ENCODE results near the gene CFAP90. TPM values are rescaled to one million over a fixed set of nuclear protein-coding genes. Genes with fewer than 3 reads are reported as not detected.

CFAP90 gene
- under 1 TPM in 9 of 10 donors, not detected in 1; 0.15 to 0.62 (median 0.20) TPM for polyA plus RNA-seq (ENCODE audit: insufficient read length in 10 of 10)
- long read RNA-seq, donor 1, result 0 reads
- long read RNA-seq, donor 2, result 0 reads
- long read RNA-seq, donor 3, result 0 reads
- long read RNA-seq, donor 4, result 0 reads
- long read RNA-seq, donor 5, result 0 reads
- long read RNA-seq, donor 6, partial matches to known transcripts, result 0 of 1 reads
- long read RNA-seq, donor 6, other reads (novel, unspliced or antisense), result 0 of 1 reads
- long read RNA-seq, donor 7, result 0 reads
- long read RNA-seq, donor 8, result 0 reads
- long read RNA-seq, donor 9, result 0 reads

DNA sequence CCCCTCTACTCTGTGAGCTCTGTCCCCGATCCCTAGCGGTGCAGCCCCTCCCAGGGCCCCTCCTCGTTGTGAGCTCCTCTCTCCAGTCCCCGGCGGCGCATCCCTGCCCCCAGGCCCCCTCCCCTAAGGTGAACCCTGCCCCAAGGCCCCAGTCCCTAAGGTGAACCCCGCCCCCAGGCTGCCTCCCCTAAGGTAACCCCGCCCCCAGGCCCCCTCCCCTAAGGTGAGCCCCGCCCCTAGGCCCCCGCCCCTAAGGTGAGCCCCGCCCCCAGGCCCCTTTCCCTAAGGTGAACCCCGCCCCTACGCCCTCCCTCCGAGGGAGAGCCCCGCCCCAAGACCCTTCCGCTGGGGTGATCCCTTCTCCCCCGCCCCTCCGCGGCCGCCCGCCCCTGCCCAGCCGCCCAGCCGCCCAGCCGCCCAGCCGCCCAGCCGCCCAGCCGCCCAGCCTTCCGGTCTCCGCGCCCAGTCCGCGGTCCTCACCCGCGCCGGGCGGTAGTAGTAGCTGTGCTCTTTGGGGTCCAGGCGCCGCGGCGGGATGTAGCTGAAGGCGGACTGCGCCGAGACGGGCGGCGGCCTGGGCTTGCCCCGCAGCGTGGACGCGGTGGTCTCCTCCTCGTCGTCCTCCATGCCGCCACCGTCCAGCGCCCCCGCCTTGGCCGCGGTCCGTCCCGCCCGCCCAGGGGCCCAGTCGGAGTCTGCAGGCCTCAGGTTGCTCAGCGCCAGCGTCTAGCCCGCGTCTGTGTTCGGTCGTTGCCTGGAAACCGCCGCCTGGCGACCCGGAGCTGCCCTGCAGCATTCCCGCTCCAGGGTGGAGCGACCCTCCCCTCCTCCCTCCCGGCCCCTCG, at the start of gene CFAP90:
TSS of gene CFAP90 (minus strand) at position 739 of the 845 bp plus-strand sequence. CDS start at position 627, 112 bp downstream.
- DNase-seq, result peak in 2 of 3 donors; percentile 64 to 88

DNA sequence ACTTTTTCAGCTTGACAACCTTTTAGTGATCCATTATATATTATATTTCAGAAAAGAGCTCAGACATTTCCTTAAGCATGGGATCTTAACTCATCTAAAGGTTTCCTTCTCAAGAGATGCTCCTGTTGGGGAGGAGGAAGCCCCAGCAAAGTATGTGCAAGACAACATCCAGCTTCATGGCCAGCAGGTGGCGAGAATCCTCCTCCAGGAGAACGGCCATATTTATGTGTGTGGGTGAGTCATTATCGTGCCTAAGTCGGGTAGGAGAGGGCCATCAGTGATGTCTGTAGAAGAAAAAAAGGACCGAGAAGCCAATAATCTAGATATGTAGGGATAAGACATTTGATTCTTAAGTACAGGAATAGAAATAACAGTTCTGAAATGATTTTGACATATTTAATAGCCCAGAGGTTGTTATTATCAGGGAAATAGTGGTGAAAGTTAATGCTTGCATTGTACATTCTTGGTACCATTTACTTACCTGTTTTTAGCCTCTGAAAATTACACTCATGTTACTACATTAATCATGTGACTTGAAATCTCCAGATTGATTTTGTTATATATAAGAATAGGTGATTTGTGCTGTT, 46.2 kb upstream of the CFAP90 start:
- no peak for DNase-seq

GRCh38 chr5:7894860-7895259, 43.9 kb upstream of the CFAP90 start:
- DNase-seq, result no peak

DNA sequence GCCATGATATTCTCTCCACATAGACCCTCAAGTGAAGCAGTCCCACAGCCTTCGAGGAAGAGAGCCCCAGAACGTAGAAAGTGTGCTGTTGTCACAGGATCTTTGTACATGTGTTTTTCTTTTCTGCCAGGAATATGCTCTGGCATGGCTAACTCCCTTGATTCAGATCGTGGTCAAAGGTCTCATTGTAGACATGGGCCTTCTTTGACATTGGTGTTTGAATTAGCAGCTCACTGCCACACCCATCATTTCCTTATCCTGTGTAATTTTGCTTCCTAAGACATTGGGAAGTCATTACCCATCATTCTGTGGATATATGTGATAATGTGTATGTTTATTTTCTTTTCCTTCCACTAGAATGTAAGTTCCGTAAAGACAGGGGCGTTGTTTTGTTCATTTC, 43.5 kb upstream of the CFAP90 start:
- no peak for DNase-seq

- no peak for DNase-seq
Observed at GRCh38 chr5:7888901-7889300, 38.0 kb upstream of the CFAP90 start.

DNA sequence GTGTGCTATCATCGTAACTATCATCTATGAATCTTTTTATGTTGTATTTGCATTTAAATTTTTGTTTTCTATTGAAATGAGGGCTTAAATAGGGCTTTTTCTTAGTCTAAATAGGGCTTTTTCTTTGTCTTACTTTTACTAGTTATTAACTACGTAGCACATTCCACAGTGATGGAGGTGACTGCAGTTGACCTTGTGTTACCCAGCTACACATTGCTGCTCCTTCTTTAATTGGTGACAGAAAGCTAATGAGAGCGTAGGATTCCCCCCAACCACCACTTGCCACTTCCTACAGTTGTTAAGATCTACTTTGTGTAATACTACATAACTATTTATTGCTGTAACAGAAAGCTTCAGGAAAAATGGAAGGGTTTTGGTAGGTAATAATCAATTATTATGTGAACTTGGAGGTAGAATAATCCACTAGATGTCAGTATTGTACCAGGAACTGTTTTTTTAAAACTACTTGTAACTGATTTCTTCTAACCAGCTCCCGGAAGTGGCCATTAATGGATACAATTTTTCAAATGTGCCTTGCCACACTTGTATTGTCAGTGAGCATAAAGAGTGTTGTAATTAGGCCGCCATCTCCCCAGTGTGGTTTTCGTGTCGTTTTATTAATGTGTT, 36.0 kb upstream of the CFAP90 start:
- DNase-seq, result peak; percentile 23 to 61 (median 53)

GRCh38 chr5:7884491-7885267, 33.7 kb upstream of the CFAP90 start:
- no peak for DNase-seq

DNA sequence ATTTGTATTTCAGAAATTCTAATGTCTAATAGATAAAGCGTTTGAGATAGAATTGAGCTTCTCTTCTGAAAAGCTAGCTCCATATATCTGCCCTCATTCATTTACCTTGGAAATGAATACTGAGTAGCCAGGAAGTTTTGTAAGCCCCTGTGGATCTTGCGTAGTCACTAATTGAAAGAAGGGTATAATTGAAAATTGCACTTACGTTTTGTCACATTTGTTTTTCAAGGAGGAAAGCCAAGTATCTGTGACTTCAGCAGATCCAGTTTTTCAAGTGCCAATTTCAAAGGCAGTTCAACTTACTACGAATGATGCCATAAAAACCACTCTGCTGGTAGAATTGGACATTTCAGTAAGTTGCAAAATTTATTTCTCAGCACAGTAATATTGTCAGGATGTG, 32.0 kb upstream of the CFAP90 start:
- DNase-seq, result no peak

- DNase-seq, result no peak
Observed at GRCh38 chr5:7881816-7882215, 30.9 kb upstream of the CFAP90 start.

DNA sequence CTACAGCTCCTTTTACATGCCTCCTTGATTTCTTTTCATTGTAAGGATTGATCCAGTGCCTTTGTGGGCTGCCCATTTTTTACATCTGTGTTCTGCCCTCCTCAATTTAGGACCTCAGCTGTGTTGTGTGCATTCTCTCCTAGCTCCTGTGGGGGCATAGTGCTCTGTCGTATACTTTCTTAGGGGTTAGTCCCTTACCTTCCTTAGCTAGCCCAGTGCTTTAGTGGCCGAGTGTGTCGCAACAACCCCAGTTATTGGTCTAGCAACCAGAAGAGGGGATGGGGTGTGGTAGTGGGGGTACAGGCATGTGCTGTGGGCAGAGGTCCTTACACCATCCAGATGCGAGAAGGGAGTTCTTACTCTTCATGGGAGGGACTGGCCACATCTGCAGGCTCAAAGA, 30.2 kb upstream of the CFAP90 start:
- DNase-seq, result no peak

GRCh38 chr5:7878381-7878873, 27.5 kb upstream of the CFAP90 start:
- no peak for DNase-seq

- DNase-seq, result no peak
Observed at GRCh38 chr5:7877851-7878250, 26.9 kb upstream of the CFAP90 start.

DNA sequence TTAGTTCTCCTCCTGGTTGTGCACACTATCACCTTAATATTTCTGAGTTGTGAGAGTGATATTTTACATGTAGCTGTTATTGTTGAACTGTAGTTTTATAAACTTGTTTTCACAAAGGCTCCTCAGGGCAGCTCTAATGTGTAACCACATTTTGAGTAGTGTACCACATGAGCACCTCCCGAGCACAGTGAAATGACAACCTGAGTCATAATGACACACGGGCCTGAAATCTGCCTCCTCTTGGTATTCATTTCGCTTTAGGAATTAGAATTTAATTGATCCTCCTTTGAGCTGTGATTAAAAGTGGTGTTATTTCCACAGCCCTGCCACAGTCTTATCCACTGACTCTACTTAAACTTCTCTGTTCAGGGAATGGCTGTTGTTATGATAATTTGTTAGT, 25.9 kb upstream of the CFAP90 start:
- peak in 1 of 3 donors; percentile 9 for DNase-seq

DNA sequence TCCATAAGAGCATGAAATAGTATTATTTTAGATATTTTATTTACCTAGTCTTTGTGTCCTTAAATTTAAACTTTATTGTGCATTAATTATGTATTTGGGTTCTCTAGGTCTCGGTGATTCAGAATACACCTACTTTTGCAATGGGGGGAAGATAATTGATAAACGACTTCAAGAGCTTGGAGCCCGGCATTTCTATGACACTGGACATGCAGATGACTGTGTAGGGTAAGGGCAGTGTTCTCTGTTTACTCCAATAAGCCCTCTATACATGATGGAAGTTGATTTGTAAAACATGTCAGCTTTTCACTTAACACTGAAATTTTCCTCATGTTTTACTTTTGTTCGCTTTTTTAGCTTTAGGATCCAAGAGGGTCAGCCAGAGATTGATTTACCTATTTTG, 24.2 kb upstream of the CFAP90 start:
- no peak for DNase-seq

DNA sequence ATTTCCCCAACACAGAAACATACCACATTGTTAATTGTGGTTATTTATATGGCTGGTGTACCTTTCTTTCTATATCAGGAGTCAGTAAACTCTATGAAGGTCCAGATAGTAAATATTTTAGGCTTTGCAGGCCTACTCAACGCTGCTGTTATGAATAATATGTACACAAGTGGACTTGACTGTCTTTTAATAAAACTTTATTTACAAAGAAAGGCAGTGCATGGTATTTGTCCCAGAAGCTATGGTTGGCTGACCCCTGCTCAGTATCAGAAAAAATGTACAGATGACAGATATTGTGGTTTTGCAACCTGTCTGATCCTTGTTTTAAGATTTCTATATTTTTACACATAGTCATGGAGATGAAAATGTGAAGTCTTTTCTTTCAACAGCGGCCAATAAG, 23.7 kb upstream of the CFAP90 start:
- no peak for DNase-seq

DNA sequence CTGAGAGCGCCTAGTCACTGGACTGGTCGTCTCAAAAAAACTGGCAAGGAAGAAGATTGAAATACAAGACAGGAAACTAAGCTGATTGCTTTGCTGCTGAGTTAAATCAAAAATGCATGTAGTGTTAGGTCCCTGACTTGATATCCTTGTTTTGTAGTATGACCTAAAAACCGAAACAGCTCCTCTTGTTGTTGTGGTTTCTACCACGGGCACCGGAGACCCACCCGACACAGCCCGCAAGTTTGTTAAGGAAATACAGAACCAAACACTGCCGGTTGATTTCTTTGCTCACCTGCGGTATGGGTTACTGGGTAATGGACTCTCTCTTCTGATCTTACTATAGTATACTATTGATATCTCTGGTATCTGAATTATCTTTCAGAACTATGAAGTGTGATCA, 22.3 kb upstream of the CFAP90 start:
- no peak for DNase-seq

- DNase-seq, result no peak
Observed at GRCh38 chr5:7872517-7873130, 21.7 kb upstream of the CFAP90 start.

DNA sequence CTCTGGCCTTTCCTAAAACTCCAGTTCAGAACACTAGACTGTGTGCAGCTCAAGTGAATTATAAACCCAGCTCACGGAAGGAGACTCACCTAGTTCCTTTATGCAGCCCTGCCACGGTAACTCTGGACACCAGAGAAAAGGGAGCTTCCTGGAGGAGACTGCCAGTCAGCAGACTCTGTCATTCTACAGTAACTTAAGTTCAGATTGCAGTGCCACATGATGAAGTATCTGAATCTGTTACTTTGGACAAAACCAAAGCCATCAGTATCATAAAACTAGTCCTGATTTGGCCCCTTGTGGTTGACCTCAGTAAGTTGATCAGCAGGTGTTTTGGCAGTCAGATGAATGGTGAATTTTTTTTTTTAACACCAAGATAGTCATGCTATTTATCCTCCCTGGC, 20.7 kb upstream of the CFAP90 start:
- DNase-seq, result no peak

DNA sequence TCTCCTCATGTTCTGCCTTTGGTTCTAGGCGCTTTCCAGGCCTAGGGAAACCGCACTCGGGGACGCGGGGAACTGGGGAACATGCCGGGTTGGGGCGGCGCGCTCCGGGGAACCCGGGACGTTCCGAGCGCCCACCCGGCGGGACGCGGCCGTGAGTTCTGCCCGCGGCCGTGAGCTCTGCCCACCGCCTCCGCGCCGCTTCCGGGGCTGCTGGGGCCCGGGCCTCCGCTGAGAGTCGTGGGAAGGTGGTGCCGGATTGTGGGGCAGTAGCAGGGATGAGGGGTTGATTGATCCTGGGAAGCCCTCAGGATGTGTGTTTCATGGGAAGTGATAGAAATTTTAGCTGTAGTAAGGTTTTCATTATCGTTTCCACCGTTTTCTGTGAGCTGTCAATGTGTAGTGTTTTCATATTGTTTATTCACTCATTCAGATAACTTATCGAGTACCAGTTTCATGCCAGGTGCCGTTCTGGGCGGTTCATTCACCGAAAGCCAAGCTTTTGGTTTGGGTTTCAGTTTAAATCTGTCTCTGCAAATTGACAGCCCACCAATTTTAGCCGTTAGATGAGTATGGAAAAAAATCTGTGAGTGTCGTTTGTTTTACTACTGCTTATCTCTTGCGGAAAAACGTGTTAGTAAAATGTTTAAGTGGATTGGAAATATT, 18.7 kb upstream of the CFAP90 start:
- no peak for DNase-seq

DNA sequence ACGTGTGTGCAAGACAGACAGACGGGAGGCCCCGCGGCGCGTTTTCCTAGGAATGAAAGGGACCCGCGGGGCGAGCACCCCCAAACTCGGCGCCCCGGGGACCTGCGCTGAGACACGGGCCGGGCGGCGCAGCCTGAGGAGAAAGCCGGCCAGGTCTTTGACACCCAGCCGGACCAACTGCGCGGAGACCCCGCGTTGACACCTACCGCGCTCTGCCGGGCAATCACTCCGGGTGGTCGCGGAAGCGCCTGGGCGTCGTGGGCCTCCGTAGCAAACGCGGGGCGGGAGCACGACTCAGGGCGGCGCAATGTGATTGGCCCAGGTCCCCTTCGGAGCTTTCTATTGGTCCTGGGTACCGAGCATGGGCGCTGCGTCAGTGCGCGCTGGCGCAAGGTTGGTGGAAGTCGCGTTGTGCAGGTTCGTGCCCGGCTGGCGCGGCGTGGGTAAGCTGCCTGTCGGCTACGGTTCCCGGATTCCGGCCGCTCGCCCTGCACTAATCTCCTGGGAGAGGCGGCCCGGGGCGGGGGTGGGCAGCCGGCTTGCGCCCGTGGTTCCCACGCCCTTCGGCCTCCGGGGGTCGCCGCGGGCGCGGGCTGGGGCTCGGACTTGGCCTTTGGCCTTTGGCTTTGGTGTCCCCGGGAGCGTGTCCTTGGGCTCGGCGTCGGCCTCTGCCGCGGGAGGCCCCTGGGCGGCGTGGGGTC, 18.0 kb upstream of the CFAP90 start, which contains the start of the genes FASTKD3 and MTRR:
TSS of gene FASTKD3 (minus strand) at position 259 of the 701 bp plus-strand sequence. CDS start 948 bp downstream, outside the sequence.
TSS of gene MTRR (plus strand) at position 376 of the 701 bp plus-strand sequence. CDS start 1,647 bp downstream, outside the sequence.
- peak; percentile 91 to 97 (median 95) for DNase-seq

Measured in muscle of back (tissue), 13 donors.